Activated CD4-positive, alpha-beta T cell treated with anti-CD3 and anti-CD28 coated beads, Interleukin-2, amount 10 ng/mL, durations not matched to agents 7 days and 5 days (primary cell): Measurements from ENCODE around the gene ZSCAN5A. TPM values are rescaled to one million over a fixed set of nuclear protein-coding genes. Genes with fewer than 3 reads are reported as not detected.

Experiments
- CTCF ChIA-PET: fragments of 350-600 bp; sonication (Branson Sonifier 250); formaldehyde crosslinking; loops from one replicate; lab custom pipeline; 2021; ENCODE audit warnings: antibody characterized with exemption; lab: Charles Lee
- POLR2A ChIA-PET: fragments of 350-600 bp; sonication (Branson Sonifier 250); formaldehyde crosslinking; loops from one replicate; lab custom pipeline; 2021; ENCODE audit warnings: antibody characterized with exemption; lab: Charles Lee
- DNase-seq: peaks from one replicate; pipeline ENCODE4 v3.0.0-alpha.2; 2020
- H3K27ac Mint-ChIP-seq: one replicate; pipeline ENCODE4 v1.8.0; 2021; ENCODE audit warnings: mild to moderate bottlenecking, moderate library complexity, mixed read lengths
- H3K27me3 Mint-ChIP-seq: one replicate; pipeline ENCODE4 v1.8.0; 2021; ENCODE audit warnings: mixed read lengths
- H3K36me3 Mint-ChIP-seq: one replicate; pipeline ENCODE4 v1.8.0; 2021; ENCODE audit warnings: low read depth, mixed read lengths
- H3K4me1 Mint-ChIP-seq: one replicate; pipeline ENCODE4 v1.8.0; 2021; ENCODE audit warnings: mixed read lengths
- H3K4me3 Mint-ChIP-seq: one replicate; pipeline ENCODE4 v1.8.0; 2021; ENCODE audit warnings: mild to moderate bottlenecking, moderate library complexity, mixed read lengths
- H3K9me3 Mint-ChIP-seq: one replicate; pipeline ENCODE4 v1.8.0; 2021; ENCODE audit warnings: mixed read lengths
- total RNA-seq, 2 experiments: library from RNA; stranded (reverse); gene quantifications; one replicate each; pipeline ENCODE4 v1.2.3, GENCODE V29; 2021

Gene ZSCAN5A
- total RNA-seq, 2 experiments from 2014 or later = 9.3 to 9.4 TPM

- CTCF ChIA-PET = interaction anchor here (0.6 to 1.2 kb wide), 10 partner anchors 15 to 1392 kb away, joined by 3 to 9 read pairs (median 3); no protein-coding TSS in a partner anchor
- Mint-ChIP-seq H3K36me3 (no peaks in the 10 kb centered on the region), H3K27me3 (no peaks in the 10 kb centered on the region), H3K4me1 (no peaks in the 10 kb centered on the region), H3K9me3 (peaks cover 4% of the 10 kb centered on the region), H3K27ac (no peak overlapping the region), H3K4me3 (no peak overlapping the region)
- POLR2A ChIA-PET = no interaction called here
- peak; percentile 68 for DNase-seq
These were observed 18.9 kb upstream of the ZSCAN5A start for GRCh38 chr19:56333506-56333905.

- CTCF ChIA-PET = interaction anchor here (0.8 to 1.2 kb wide), 4 partner anchors 228 to 267 kb away, joined by 3 to 5 read pairs (median 3); no protein-coding TSS in a partner anchor
- no peaks in the 10 kb centered on the region for H3K36me3 Mint-ChIP-seq
- DNase-seq = no peak
- POLR2A ChIA-PET = no interaction called here
- H3K9me3 Mint-ChIP-seq = no peaks in the 10 kb centered on the region
- H3K4me1 Mint-ChIP-seq = no peaks in the 10 kb centered on the region
- no peak overlapping the region for H3K4me3 Mint-ChIP-seq
- no peaks in the 10 kb centered on the region for H3K27me3 Mint-ChIP-seq
- H3K27ac Mint-ChIP-seq = no peak overlapping the region
These were observed 18.1 kb upstream of the ZSCAN5A start for GRCh38 chr19:56332695-56333094.

- H3K27me3 Mint-ChIP-seq = peaks cover 3% of the 10 kb centered on the region
- H3K9me3 Mint-ChIP-seq = peaks cover 3% of the 10 kb centered on the region
- CTCF ChIA-PET = no interaction called here
- H3K27ac Mint-ChIP-seq = no peak overlapping the region
- no peak for DNase-seq
- POLR2A ChIA-PET = no interaction called here
- no peak overlapping the region for H3K4me3 Mint-ChIP-seq
- H3K4me1 Mint-ChIP-seq = peaks cover 3% of the 10 kb centered on the region
- H3K36me3 Mint-ChIP-seq = no peaks in the 10 kb centered on the region
These were observed 9.8 kb upstream of the ZSCAN5A start for GRCh38 chr19:56324436-56324835.

GRCh38 chr19:56321989-56322440 lies 7.4 kb upstream of the ZSCAN5A start:
- POLR2A ChIA-PET = no interaction called here
- Mint-ChIP-seq H3K4me3 (no peak overlapping the region), H3K36me3 (no peaks in the 10 kb centered on the region), H3K27me3 (peaks cover 3% of the 10 kb centered on the region), H3K4me1 (peaks cover 3% of the 10 kb centered on the region), H3K27ac (no peak overlapping the region), H3K9me3 (peaks cover 3% of the 10 kb centered on the region)
- CTCF ChIA-PET = no interaction called here
- no peak for DNase-seq

- ChIA-PET CTCF (no interaction called here), POLR2A (no interaction called here)
- Mint-ChIP-seq H3K9me3 (peaks cover 3% of the 10 kb centered on the region), H3K27me3 (peaks cover 3% of the 10 kb centered on the region), H3K36me3 (no peaks in the 10 kb centered on the region), H3K27ac (no peak overlapping the region), H3K4me3 (no peak overlapping the region), H3K4me1 (peaks cover 3% of the 10 kb centered on the region)
- no peak for DNase-seq
These were observed 6.8 kb upstream of the ZSCAN5A start for GRCh38 chr19:56321254-56321988.

GRCh38 chr19:56319991-56320390 lies 5.4 kb upstream of the ZSCAN5A start:
- Mint-ChIP-seq H3K9me3 (peaks cover 3% of the 10 kb centered on the region), H3K4me1 (peaks cover 10% of the 10 kb centered on the region), H3K36me3 (no peaks in the 10 kb centered on the region), H3K4me3 (no peak overlapping the region), H3K27ac (no peak overlapping the region), H3K27me3 (peaks cover 3% of the 10 kb centered on the region)
- POLR2A ChIA-PET = no interaction called here
- DNase-seq = no peak
- CTCF ChIA-PET = no interaction called here

- CTCF ChIA-PET = no interaction called here
- H3K36me3 Mint-ChIP-seq = peaks cover 4% of the 10 kb centered on the region
- H3K4me3 Mint-ChIP-seq = no peak overlapping the region
- no peak overlapping the region for H3K27ac Mint-ChIP-seq
- DNase-seq = no peak
- POLR2A ChIA-PET = no interaction called here
- peaks cover 25% of the 10 kb centered on the region for H3K4me1 Mint-ChIP-seq
- no peaks in the 10 kb centered on the region for H3K9me3 Mint-ChIP-seq
- peaks cover 3% of the 10 kb centered on the region for H3K27me3 Mint-ChIP-seq
These were observed 3.1 kb upstream of the ZSCAN5A start for GRCh38 chr19:56317749-56318148.

- H3K4me3 Mint-ChIP-seq = no peak overlapping the region
- peaks cover 29% of the 10 kb centered on the region for H3K4me1 Mint-ChIP-seq
- peaks cover 10% of the 10 kb centered on the region for H3K36me3 Mint-ChIP-seq
- peaks cover 3% of the 10 kb centered on the region for H3K27me3 Mint-ChIP-seq
- H3K9me3 Mint-ChIP-seq = no peaks in the 10 kb centered on the region
- no peak for DNase-seq
- CTCF ChIA-PET = no interaction called here
- H3K27ac Mint-ChIP-seq = no peak overlapping the region
- POLR2A ChIA-PET = no interaction called here
These were observed 2.1 kb upstream of the ZSCAN5A start for GRCh38 chr19:56316728-56317127.

- H3K4me3 Mint-ChIP-seq = peak overlapping the region; percentile 82
- peaks cover 3% of the 10 kb centered on the region for H3K27me3 Mint-ChIP-seq
- H3K36me3 Mint-ChIP-seq = peaks cover 16% of the 10 kb centered on the region
- ChIA-PET CTCF (interaction anchor here (1.3 to 1.6 kb wide), 2 partner anchors 9 to 234 kb away, joined by 3 to 4 read pairs; no protein-coding TSS in a partner anchor), POLR2A (no interaction called here)
- H3K9me3 Mint-ChIP-seq = no peaks in the 10 kb centered on the region
- peaks cover 33% of the 10 kb centered on the region for H3K4me1 Mint-ChIP-seq
- peak; percentile 94 for DNase-seq
- peak overlapping the region; percentile 96 for H3K27ac Mint-ChIP-seq
These were observed 614 bp upstream of the ZSCAN5A start for GRCh38 chr19:56315077-56315828.

- no peak for DNase-seq
- Mint-ChIP-seq H3K4me1 (peaks cover 35% of the 10 kb centered on the region), H3K4me3 (peak overlapping the region; percentile 82), H3K27me3 (no peaks in the 10 kb centered on the region), H3K36me3 (peaks cover 22% of the 10 kb centered on the region), H3K9me3 (no peaks in the 10 kb centered on the region), H3K27ac (peak overlapping the region; percentile 96)
- ChIA-PET POLR2A (interaction anchor here (0.7 kb wide), 1 partner anchor 172 kb away, joined by 3 read pairs; no protein-coding TSS in a partner anchor), CTCF (interaction anchor here (0.8 to 1.6 kb wide), 5 partner anchors 8 to 233 kb away, joined by 3 to 4 read pairs (median 3); no protein-coding TSS in a partner anchor)
These were observed 640 bp downstream of the ZSCAN5A start for GRCh38 chr19:56314018-56314380.

- peak overlapping the region; percentile 82 for H3K4me3 Mint-ChIP-seq
- peaks cover 35% of the 10 kb centered on the region for H3K4me1 Mint-ChIP-seq
- CTCF ChIA-PET = interaction anchor here (0.5 to 1.1 kb wide), 3 partner anchors 10 to 33 kb away, joined by 3 read pairs; no protein-coding TSS in a partner anchor
- H3K27ac Mint-ChIP-seq = peak overlapping the region; percentile 96
- peaks cover 25% of the 10 kb centered on the region for H3K36me3 Mint-ChIP-seq
- DNase-seq = no peak
- H3K27me3 Mint-ChIP-seq = no peaks in the 10 kb centered on the region
- POLR2A ChIA-PET = no interaction called here
- no peaks in the 10 kb centered on the region for H3K9me3 Mint-ChIP-seq
These were observed 1.6 kb downstream of the ZSCAN5A start for GRCh38 chr19:56312787-56313657.

GRCh38 chr19:56312342-56312741 lies 2.3 kb downstream of the ZSCAN5A start:
- ChIA-PET CTCF (interaction anchor here (0.5 kb wide), 1 partner anchor 34 kb away, joined by 3 read pairs; no protein-coding TSS in a partner anchor), POLR2A (no interaction called here)
- H3K27me3 Mint-ChIP-seq = no peaks in the 10 kb centered on the region
- H3K36me3 Mint-ChIP-seq = peaks cover 25% of the 10 kb centered on the region
- no peak overlapping the region for H3K4me3 Mint-ChIP-seq
- DNase-seq = no peak
- peak overlapping the region; percentile 63 for H3K27ac Mint-ChIP-seq
- H3K4me1 Mint-ChIP-seq = peaks cover 35% of the 10 kb centered on the region
- H3K9me3 Mint-ChIP-seq = no peaks in the 10 kb centered on the region
